ENCODE results near the gene CHST15. TPM values are rescaled to one million over a fixed set of nuclear protein-coding genes. Genes with fewer than 3 reads are reported as not detected.

CHST15 gene
- total and polyA plus RNA-seq, 2 of the 4 experiments (the other 2 are of a cell fraction), result 0.14 to 0.18 TPM

DNA sequence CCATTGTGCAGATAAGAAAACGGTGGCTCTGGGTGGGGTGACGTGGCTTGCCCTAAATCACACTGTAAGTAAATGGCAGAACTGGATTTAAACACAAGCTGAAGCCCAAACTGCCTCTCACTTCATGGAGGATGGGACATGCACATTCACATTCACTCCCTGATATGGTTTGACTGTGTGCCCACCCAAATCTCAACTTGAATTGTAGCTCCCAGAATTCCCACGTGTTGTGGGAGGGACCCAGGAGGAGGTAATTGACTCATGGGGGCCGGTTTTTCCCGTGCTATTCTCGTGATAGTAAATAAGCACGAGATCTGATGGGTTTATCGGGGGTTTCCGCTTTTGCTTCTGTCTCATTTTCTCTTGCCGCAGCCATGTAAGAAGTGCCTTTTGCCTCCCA lies 32.4 kb downstream of the CHST15 start (continued):
- TF ChIP-seq ELK1 (IDR thresholded peaks at IDR 0.05; ENCODE audit: borderline replicate concordance, low read depth, low read length) (no peak), SMC3 (IDR thresholded peaks at IDR 0.05; ENCODE audit: low read depth, low read length) (no peak), MAFK (IDR thresholded peaks at IDR 0.05; ENCODE audit: low read depth, low read length) (no peak)

DNA sequence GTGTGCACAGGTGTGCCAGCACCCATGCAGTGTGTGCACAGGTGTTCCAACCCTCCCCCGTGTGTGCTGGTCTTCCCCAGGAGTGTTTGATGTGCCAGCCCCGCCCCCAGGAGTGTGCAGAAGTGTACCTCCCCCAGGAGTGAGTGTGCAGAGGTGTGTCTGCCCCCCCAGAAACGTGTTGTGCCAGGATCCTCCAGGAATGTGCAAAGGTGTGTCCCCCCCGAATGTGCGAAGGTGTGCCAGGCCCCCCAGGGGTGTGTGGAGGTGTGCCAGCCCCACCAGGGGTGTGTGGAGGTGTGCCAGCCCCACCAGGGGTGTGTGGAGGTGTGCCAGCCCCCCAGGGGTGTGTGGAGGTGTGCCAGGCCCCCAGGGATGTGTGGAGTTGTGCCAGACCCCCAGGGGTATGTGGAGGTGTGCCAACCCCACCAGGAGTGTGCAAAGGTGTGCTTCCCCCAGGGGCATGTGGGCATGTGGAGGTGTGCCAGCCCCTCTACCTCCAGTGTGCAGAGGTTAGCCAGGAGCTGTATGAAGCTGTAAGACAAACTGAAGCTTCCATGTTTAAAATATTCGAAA lies 33.2 kb downstream of the CHST15 start:
- POLR2A ChIA-PET (ENCODE audit: unreplicated experiment), result no interaction called here
- ATAC-seq (ENCODE audit: low read depth) (no peak), DNase-seq (no peak)
- Histone ChIP-seq H3K27me3 (ENCODE audit: control insufficient read depth, insufficient read depth, low read length) (no peaks in the 10 kb centered on the region), H3K23ac (ENCODE audit: low read depth, low read length) (no peak overlapping the region), H3K79me1 (ENCODE audit: low read depth in 1 of 2, low read length in 2 of 2) (no peaks in the 10 kb centered on the region), H3K27ac (ENCODE audit: insufficient read depth, low read length) (no peak overlapping the region), H2AK5ac (ENCODE audit: low read depth, low read length) (no peak overlapping the region), H3K18ac (ENCODE audit: low read depth, low read length) (no peak overlapping the region), H3K4me1 (ENCODE audit: control insufficient read depth, insufficient read depth, low read length) (no peaks in the 10 kb centered on the region), H3K9me1 (ENCODE audit: insufficient read depth, low read length) (no peaks in the 10 kb centered on the region), H3K9me3 (ENCODE audit: control insufficient read depth, insufficient read depth, low read length) (peaks cover 3% of the 10 kb centered on the region), H4K91ac (ENCODE audit: insufficient read depth, low read depth, low read length) (no peak overlapping the region), H4K5ac (ENCODE audit: low read depth, low read length) (no peak overlapping the region), H3K14ac (replicated peaks; ENCODE audit: low read depth, low read length) (no peak overlapping the region), H2BK5ac (ENCODE audit: low read depth, low read length, poor library complexity, severe bottlenecking) (no peak overlapping the region), H2AFZ (replicated peaks; ENCODE audit: low read length, poor library complexity) (no peak overlapping the region), H4K8ac (ENCODE audit: low read depth in 2 of 2, low read length in 2 of 2) (no peak overlapping the region), H3K9ac (ENCODE audit: low read depth, low read length) (no peak overlapping the region), H3K4ac (ENCODE audit: low read depth, low read length) (no peak overlapping the region), H2BK120ac (ENCODE audit: low read depth, low read length) (no peak overlapping the region), H2AK9ac (replicated peaks; ENCODE audit: low read depth, low read length, poor library complexity) (no peak overlapping the region), H3K4me2 (ENCODE audit: low read depth, low read length) (no peak overlapping the region), H2BK20ac (ENCODE audit: low read depth, low read length) (no peak overlapping the region), H3K56ac (ENCODE audit: extremely low read depth, insufficient read depth, low read length) (no peak overlapping the region), H4K20me1 (ENCODE audit: insufficient read depth, low read length) (no peaks in the 10 kb centered on the region), H2BK15ac (ENCODE audit: low read depth, low read length) (no peak overlapping the region), H3K4me3 (ENCODE audit: insufficient read depth, low read depth, low read length) (no peak overlapping the region), H3K36me3 (ENCODE audit: control insufficient read depth, insufficient read depth, low read length) (no peaks in the 10 kb centered on the region)
- intact Hi-C loops (cut with micrococcal nuclease), result no loop called here
- CTCF ChIA-PET, result no interaction called here
- WGBS, 2 experiments (ENCODE audit: extremely low coverage in 2 of 2, insufficient read length in 1 of 2), result 85% methylated on average over 2 of the region's 6 CpGs; no CpG with 5 or more reads in 1 of the 2 experiments
- dilution Hi-C loops (cut with HindIII; ENCODE audit: low sequenced_read_pairs, unreplicated experiment), result no loop called here
- BruUV-seq (replicated peaks), result no TSS peak
- in situ Hi-C loops (cut with MboI; ENCODE audit: low sequenced_read_pairs), result no loop called here
- TF ChIP-seq USF2 (IDR thresholded peaks at IDR 0.05; ENCODE audit: low read depth, low read length) (no peak), MAFK (IDR thresholded peaks at IDR 0.05; ENCODE audit: low read depth, low read length) (no peak), RCOR1 (IDR thresholded peaks at IDR 0.05; ENCODE audit: insufficient replicate concordance, low read length) (no peak)

Measured in IMR-90 (cell line).